Measurements from ENCODE around the gene SCYGR3.
"Not testable (repeated sequence)": the region's sequence is repeated elsewhere in the genome, so short reads cannot be mapped to it uniquely, and the experiment has no call there.

Gene SCYGR3

DNA sequence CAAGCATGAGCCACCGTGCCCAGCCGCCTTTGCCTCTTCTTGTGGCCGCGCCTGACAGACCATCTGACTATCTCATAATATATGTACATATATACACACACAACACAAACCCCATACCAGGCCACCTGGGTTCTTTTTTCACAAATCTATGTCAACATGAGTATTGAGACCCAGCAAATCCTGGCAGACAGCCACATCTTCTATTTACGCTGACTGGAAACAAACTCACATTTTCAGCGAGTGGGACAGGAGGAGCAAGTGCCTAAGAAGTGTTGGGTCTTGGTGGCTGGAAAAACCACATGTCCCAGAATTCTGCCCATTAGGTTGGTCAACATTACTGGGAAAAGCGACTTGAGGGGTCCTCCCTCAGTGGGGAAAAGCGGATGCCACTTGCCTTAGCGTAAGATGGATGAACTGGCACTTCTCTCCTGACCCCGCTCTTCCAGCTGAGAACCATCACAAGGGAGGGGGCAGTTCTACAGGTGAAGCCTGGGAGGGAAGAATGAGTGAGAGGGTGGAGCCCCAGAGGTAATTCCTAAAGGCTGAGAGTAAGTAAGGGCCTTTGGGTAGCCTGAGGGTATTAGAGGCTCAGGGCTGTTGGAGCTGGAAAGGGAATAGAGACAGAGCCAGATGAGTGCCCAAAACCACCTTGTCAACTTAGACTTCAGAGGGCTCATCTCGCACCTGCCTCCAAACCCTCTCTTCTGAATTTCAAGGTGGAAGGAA, 1.9 kb downstream of the SCYGR3 start:
- no peak for DNase-seq

GRCh38 chr2:227610123-227610522, 4.5 kb downstream of the SCYGR3 start:
- no peak for DNase-seq

DNA sequence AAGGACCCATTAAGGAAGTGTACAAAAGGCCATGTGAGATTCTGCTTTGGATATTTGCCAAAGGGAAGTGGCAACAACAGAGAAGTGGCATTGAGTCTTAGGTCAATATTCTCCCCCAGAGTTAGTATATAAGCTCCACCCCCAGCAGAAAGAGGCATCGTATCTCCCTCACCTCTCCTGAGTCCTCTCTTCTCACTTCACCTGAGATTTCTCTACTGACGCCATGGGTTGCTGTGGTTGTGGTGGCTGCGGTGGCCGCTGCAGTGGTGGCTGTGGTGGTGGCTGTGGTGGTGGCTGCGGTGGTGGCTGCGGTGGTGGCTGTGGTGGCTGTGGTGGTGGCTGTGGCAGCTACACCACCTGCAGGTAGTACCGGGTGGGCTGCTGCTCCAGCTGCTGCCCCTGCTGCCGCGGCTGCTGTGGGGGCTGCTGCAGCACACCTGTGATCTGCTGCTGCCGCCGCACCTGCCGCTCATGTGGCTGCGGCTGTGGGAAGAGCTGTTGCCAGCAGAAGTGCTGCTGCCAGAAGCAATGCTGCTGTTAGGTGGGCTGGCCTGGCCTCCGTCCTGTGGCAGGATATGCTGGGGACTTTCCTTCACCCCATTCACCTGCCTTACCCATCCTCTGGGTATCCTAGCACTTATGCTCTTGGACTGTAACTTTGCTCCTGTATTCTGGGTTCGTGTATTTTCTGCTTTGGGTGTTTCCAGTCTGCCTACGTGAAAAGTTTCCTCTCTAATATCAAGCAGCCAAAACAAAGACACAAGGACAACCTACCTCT, 5.9 kb downstream of the SCYGR3 start:
- DNase-seq: no peak

GRCh38 chr2:227607941-227608340, 6.7 kb downstream of the SCYGR3 start:
- DNase-seq: no peak

GRCh38 chr2:227606476-227606875, 8.2 kb downstream of the SCYGR3 start:
- DNase-seq: no peak

DNA sequence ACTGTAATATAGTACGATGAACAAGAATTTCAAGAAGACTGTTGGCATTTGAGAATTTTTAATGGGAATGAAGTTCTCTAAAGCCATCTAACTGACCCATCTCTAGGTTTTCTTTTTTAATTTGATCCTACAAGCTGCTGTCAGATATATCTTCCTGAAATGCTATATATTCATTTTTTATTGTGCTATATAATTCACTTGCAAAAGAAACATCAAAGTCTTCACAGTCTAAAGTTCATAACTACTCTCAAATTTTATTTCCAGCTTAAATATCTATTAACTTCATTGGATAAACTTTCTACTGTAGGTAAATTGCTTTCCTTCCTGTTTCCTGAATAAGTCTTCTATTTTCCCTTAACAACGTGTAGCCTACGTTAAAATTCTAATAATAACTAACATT, 12.3 kb downstream of the SCYGR3 start:
- DNase-seq: no peak

GRCh38 chr2:227598835-227599503, 15.7 kb downstream of the SCYGR3 start, which contains the start of gene SCYGR2:
Gene SCYGR2, plus strand, starts transcription at chr2:227598893. Its CDS starts 0 bp downstream, at chr2:227598893.
- not testable (repeated sequence) for DNase-seq

DNA sequence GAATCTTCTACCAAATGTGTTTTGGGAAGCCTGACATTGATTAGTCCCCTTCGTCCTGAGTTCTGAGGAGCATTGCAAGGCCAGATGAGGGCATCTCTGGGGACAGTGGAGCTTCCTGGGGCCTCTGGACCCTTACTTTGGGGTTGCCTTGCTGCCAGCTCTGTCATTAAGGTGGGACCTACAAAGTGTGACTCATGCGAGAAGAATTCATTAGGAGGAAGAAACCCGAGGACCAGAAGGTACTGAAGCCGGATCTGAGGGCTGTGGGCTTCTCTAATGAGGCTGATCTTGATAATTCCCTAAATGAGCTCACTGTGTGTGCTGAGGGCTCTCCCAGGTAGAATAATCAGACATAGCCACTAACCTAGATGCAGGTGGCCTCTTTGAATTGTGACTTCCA, 16.6 kb downstream of the SCYGR3 start:
- no peak for DNase-seq

GRCh38 chr2:227597036-227597435, 17.6 kb downstream of the SCYGR3 start:
- no peak for DNase-seq

DNA sequence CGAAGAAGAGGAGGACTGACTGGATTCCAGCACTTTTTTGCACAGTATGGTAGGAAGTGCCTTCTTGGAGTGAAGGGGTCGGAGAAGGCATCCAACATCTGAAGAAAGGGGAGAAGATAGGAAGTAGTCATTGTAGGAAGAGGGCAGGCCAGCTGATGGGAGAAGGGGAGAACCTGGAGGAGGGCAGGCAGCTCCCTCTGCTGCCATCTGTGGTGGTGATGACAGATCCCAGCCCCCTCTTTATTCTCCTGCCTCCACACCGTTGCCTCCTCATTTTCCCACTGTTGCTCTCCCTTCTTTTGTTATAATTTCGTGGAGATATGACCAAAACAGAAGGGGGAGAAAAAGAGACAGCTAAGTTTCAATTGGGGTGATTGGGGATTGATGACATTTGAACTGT, 18.8 kb downstream of the SCYGR3 start:
- DNase-seq: no peak

GRCh38 chr2:227592694-227593387, 21.8 kb downstream of the SCYGR3 start:
- no peak for DNase-seq

- no peak for DNase-seq
Observed at GRCh38 chr2:227582369-227582768, 32.3 kb downstream of the SCYGR3 start.

DNA sequence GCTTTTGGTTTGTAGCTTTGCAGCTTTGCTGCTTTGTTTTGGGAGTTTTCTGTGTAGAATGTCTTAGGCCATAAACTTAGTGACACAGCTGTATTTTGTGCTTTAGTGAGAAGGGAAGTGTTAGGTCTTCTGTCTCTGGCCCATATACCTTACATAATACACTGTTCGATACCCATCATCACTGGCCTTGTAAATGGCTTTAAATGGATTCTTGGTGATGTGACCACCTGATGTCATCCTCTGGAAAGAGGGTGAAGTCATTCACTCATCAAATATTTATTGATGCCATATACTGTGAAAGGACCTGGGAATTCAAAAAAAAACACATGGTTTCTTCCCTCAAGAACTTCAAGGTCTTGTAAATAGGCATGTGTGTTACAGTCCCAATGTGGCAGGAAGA, 34.8 kb downstream of the SCYGR3 start:
- DNase-seq: no peak

DNA sequence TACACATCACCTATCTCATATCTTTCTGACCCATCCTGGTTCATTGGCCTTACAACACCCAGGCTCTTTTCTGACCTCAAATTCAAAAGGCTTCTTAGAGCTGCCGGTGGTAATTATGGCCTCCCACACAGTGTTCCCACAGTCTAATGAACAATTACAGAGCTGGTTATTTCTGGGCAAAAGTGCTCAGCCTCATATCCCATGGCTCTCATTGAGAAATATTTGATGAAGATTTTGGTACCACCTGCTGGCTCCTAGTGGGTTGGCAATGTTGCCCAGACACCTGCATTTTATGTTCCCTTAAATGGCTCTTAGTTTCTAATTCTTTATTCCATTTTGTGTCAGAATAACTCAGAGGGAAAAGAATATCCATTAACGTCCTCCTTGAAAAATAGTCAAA, 36.0 kb downstream of the SCYGR3 start:
- no peak for DNase-seq

- no peak for DNase-seq
Observed at GRCh38 chr2:227577555-227577954, 37.1 kb downstream of the SCYGR3 start.

DNA sequence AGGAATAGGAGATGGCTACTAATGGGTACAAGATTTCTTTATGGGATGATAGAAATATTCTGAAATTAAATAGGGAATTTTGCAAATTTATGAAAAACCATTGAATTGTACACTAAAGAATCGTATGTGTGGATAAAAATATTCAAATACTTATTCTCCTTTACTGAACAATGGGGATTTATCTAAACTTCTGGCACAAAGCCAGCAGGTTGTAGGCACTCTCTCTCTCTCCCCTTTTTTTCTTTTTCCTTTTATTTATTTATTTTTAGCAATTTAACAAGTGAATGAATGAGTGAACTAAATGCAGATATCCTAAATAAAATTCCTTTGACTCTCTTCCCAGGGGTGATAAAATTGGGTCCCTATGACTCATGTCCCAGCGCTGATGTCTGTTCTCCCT, 37.8 kb downstream of the SCYGR3 start:
- DNase-seq: no peak

DNA sequence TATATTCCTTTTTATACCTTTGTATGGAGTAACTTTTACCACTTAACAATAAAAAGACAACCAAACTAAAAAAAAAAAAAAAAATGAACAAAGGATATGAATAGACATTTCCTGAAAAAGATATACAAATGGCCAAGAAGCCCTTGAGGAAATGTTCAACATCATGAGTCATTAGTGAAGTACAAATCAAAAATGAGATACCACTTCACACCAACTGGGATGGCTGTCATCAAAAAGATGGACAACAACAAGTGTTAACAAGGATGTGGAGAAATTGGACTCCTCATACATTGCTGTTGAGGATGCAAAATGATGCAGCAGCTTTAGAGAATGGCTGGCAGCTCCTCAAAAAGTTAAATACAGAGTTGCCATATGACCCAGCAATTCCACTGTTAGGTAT, 38.5 kb downstream of the SCYGR3 start:
- no peak for DNase-seq

- no peak for DNase-seq
Observed at GRCh38 chr2:227570615-227571014, 44.0 kb downstream of the SCYGR3 start.

GRCh38 chr2:227568852-227569169, 45.8 kb downstream of the SCYGR3 start:
- DNase-seq: no peak

DNA sequence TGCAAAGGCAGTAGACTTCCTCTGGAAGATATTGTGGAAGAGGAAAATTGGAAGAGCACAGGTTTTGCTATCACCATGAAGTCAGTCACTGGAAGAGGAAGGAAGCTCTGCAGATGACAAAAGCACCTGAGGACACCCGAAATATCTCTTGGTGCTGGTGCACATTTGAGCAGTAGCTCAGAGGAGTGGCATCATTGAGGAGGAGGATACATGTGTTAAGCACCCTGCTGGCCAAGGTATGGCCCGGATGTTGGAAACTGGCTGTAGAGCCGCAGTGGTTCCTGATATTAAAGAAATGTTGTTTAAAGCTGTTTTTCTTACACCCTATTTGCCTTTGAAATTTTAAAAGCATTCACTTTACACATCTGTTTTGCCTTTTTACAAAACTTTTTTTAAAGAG, 48.6 kb downstream of the SCYGR3 start:
- DNase-seq: no peak

GRCh38 chr2:227565080-227565479, 49.6 kb downstream of the SCYGR3 start:
- no peak for DNase-seq

All from SHP77 (cell line).